Stimulated activated CD8-positive, alpha-beta memory T cell treated with anti-CD3 and anti-CD28 coated beads, Interleukin-15, amount 100 ng/mL, for 1 hour (primary cell): Measurements from ENCODE around the gene AUTS2.

Experiments used
- DNase-seq: peaks from one replicate; pipeline ENCODE4 v3.0.0-alpha.2; 2020; ENCODE audit warnings: low read depth

AUTS2 gene

DNA sequence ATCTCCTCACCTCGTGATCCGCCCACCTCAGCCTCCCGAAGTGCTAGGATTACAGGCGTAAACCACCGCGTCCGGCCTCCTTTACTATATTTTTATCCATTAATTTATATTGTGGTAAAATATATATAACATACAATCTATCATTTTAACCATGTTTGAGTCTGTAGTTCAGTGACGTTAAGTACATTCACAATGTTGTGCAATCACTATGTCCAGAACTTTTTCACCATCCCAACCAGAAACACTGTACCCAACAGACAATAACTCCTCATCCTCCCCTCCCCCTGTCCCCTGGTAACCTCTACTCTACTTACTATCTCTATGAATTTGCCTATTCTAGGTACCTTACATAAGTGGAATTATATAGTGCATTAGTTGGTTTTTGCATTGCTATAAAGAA is 1236.1 kb downstream of the AUTS2 start:
- no peak for DNase-seq

GRCh38 chr7:70835658-70836057 is 1237.4 kb downstream of the AUTS2 start:
- DNase-seq, result no peak

- no peak for DNase-seq
These were observed 1238.0 kb downstream of the AUTS2 start for GRCh38 chr7:70836279-70836678.

- DNase-seq, result no peak
These were observed 1238.7 kb downstream of the AUTS2 start for GRCh38 chr7:70836946-70837345.

GRCh38 chr7:70837589-70837988 is 1239.3 kb downstream of the AUTS2 start:
- no peak for DNase-seq

GRCh38 chr7:70838292-70838907 is 1240.1 kb downstream of the AUTS2 start:
- no peak for DNase-seq
